Right atrium auricular region (tissue), 2 donors: Measurements from ENCODE around the gene TNS1. TPM values are rescaled to one million over a fixed set of nuclear protein-coding genes. Genes with fewer than 3 reads are reported as not detected.

Experiments
- DNase-seq: peaks from one replicate; pipeline ENCODE4 v3.0.0-alpha.2; 2019; ENCODE audit warnings: low spot score
- H3K27ac ChIP-seq, 2 donors: fragments of 200-600 bp; sonication (generic); 1 replicate in 1 of 2; 2 replicates in 1 of 2; pipeline ENCODE4 v1.5.1; 2016 to 2019
- H3K27me3 ChIP-seq, 2 donors: fragments of 200-600 bp; sonication (generic); one replicate each; pipeline versions ENCODE4 v1.5.1 to v1.6.0; 2017 to 2019
- H3K36me3 ChIP-seq: fragments of 200-600 bp; sonication (generic); one replicate; pipeline ENCODE4 v1.5.1; 2016
- H3K4me1 ChIP-seq, 2 donors: fragments of 200-600 bp; sonication (generic); one replicate each; pipeline versions ENCODE4 v1.5.1 to v1.6.0; 2017 to 2019
- H3K4me3 ChIP-seq, 2 donors: fragments of 200-600 bp; sonication (generic); 1 replicate in 1 of 2; 2 replicates in 1 of 2; pipeline ENCODE4 v1.5.1; 2017 to 2019; ENCODE audit warnings: mild to moderate bottlenecking in 1 of 2, moderate library complexity in 1 of 2
- H3K9me3 ChIP-seq, 2 donors: fragments of 200-600 bp; sonication (generic); one replicate each; pipeline ENCODE4 v1.5.1; 2019
- CTCF ChIP-seq, 2 donors: fragments of 200-600 bp; sonication (generic); IDR thresholded peaks; one replicate each; pipeline ENCODE4 v1.5.1; 2019; ENCODE audit warnings: antibody characterized with exemption in 2 of 2
- total RNA-seq, 2 donors: library from RNA; depleted of rRNA; stranded (reverse); fragments of >200 nt; gene quantifications; one replicate each; pipeline ENCODE4 v1.1.0, GENCODE V29; 2016

Gene TNS1
- total RNA-seq, 2 donors from 2014 or later = 393 to 720 TPM

GRCh38 chr2:217861334-217861877 is 141.4 kb downstream of the TNS1 start:
- H3K9me3 ChIP-seq = no peaks in the 10 kb centered on the region
- DNase-seq = no peak
- H3K4me1 ChIP-seq = peaks cover 0 to 96% of the 10 kb centered on the region in 2 donors
- peaks cover 88% of the 10 kb centered on the region for H3K36me3 ChIP-seq
- no peak for TF ChIP-seq CTCF (IDR thresholded peaks at IDR 0.05)
- no peaks in the 10 kb centered on the region for H3K27me3 ChIP-seq
- no peak overlapping the region for H3K4me3 ChIP-seq
- H3K27ac ChIP-seq = no peak overlapping the region

- no peaks in the 10 kb centered on the region for H3K27me3 ChIP-seq
- no peak for DNase-seq
- H3K36me3 ChIP-seq = peaks cover 86% of the 10 kb centered on the region
- no peaks in the 10 kb centered on the region for H3K9me3 ChIP-seq
- H3K27ac ChIP-seq = peak overlapping the region; percentile 89 to 96
- H3K4me1 ChIP-seq = peaks cover 0 to 99% of the 10 kb centered on the region in 2 donors
- no peak overlapping the region for H3K4me3 ChIP-seq
- no peak for TF ChIP-seq CTCF (IDR thresholded peaks at IDR 0.05)
Observed at GRCh38 chr2:217859926-217860325, 142.9 kb downstream of the TNS1 start.

DNA sequence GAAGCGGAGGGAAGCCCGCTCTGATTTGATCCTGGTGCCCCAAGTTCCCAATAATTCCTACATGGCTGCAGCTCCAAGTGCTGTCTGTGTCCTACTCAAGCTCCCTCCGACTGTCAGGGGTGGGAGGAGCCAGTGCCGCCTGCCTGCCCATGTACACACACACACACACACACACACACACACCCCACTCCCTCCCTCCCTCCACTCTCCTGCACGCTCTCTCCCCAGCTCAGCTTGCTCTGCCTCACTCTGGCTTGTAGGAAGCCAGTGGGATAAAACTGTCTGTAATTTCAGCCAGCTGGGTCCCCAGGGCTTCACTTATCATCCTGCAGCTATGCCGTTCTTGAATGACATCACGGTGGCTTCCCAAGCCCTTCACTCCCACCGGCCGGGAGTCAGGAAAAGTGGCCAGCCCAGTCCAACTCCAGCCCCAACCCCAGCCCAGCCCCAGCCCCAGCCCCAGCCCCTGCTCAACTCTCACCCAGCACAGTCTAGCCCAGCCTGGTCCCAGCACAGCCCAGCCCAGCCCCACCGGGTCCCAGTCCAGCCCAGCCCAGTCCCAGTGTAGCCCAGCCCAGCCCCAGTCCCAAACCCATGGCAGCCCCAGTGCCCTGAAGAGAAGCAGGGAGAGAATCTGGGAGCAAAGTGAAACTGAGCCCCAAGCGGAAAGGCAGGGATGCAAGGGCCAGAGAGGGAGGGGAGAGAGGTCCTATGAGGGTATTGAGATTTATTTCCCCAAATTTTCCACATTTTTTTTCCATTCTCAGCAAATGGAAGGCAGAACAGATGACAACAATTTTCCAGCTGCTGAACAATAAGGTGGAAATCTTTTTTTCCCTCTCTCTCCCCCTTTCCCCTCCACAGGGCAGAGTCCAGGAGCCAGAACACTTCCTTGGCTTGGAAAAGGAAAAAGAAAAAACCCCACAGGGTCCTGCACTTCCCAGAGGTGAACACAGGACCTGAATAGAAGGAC is 144.0 kb downstream of the TNS1 start:
- peak overlapping the region; percentile 34 to 54 for H3K4me3 ChIP-seq

DNA sequence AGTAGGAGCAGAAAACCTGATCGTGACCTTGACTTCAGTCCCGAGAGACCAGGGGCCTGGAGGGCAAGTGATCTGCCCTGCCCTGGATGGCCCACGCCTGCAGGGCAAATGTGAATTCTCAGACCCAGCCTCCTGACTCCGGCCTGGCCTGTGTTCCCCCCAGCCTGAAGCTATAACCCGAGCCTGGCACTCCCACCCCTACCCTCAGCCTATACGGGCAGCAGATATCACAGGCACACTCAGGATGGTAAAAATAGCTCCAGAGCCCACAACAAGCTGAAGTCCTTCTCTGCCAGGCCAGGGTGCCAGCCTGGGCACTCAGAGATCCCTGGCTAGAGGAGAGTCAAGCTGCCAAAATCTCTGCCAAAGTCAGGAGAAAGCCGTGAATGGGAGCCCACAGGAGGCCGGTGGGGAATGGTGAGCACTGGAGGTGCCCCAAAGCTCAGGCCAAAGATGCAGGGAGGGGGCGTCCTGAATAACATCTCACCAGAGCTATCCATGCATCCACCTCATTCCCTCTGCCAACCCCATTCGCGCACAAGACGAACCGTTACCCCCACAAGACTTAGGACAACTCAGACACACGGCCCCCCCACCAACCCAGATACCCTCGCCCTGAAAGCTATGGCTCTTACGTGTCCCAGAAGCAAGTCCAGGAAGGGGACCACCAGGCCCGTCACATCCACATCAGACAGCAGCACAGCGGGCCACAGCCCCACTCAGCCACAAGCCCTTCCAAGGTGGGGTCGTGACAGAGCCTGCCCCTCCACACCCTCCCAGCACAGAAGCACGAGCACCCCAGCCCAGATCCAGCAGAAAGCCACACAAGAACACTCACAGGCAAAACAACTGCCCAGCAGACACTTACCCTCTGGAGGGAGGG is 144.9 kb downstream of the TNS1 start:
- H3K4me3 ChIP-seq = peak overlapping the region; percentile 34 to 54
- no peak for DNase-seq
- TF ChIP-seq CTCF (IDR thresholded peaks at IDR 0.05) = no peak
- peaks cover 0 to 99% of the 10 kb centered on the region in 2 donors for H3K4me1 ChIP-seq
- peaks cover 79% of the 10 kb centered on the region for H3K36me3 ChIP-seq
- peak overlapping the region; percentile 89 to 96 for H3K27ac ChIP-seq
- no peaks in the 10 kb centered on the region for H3K9me3 ChIP-seq
- no peaks in the 10 kb centered on the region for H3K27me3 ChIP-seq

More for the DNA sequence above, 144.0 kb downstream of the TNS1 start:
- Histone ChIP-seq H3K36me3 (peaks cover 79% of the 10 kb centered on the region), H3K27me3 (no peaks in the 10 kb centered on the region), H3K27ac (peak overlapping the region; percentile 89 to 96), H3K4me1 (peaks cover 0 to 99% of the 10 kb centered on the region in 2 donors), H3K9me3 (no peaks in the 10 kb centered on the region)
- peak; percentile 95 for DNase-seq
- no peak for TF ChIP-seq CTCF (IDR thresholded peaks at IDR 0.05)

DNA sequence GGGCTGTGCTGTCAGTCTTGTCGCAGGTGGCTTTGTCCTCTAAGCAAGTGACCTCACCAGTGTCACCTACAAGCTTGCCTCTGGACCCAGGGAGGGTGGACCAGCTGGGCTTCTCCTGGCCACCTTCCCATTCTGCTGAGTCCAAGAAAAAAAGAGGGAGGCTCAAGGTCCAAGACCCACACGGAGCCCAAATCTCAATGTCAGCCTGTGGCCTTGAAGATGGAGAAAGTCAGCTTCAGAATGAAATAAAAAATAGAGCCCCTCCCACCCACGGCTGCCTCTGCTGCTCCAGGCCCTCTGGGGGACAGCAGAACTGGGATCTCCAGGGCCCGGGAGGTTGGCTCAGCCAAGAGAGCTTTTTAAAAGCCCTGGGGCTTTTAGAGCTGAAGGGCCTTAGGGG is 145.9 kb downstream of the TNS1 start:
- no peak for DNase-seq
- Histone ChIP-seq H3K4me1 (peaks cover 0 to 99% of the 10 kb centered on the region in 2 donors), H3K36me3 (peaks cover 76% of the 10 kb centered on the region), H3K9me3 (no peaks in the 10 kb centered on the region), H3K27me3 (no peaks in the 10 kb centered on the region), H3K27ac (peak overlapping the region; percentile 89 to 96), H3K4me3 (peak overlapping the region; percentile 34 to 54)
- TF ChIP-seq CTCF (IDR thresholded peaks at IDR 0.05) = no peak
